NCI-H2081 (cell line): Measurements from ENCODE around the gene MRPL18.
A peak's percentile ranks its signal among the peaks of the same experiment; 100 is the strongest.
"Not testable (repeated sequence)": the region's sequence is repeated elsewhere in the genome, so short reads cannot be mapped to it uniquely, and the experiment has no call there.

Experiments used
- DNase-seq, 2 experiments: peaks; one replicate each; lab custom pipeline; 2025; lab: John Stamatoyannopoulos, UW

Gene MRPL18

GRCh38 chr6:159777240-159777904 is 12.9 kb upstream of the MRPL18 start:
- no peak for DNase-seq

- DNase-seq, result no peak
Observed at GRCh38 chr6:159778131-159778530, 12.1 kb upstream of the MRPL18 start.

- no peak for DNase-seq
Observed at GRCh38 chr6:159778542-159779103, 11.6 kb upstream of the MRPL18 start.

GRCh38 chr6:159788276-159788675 is 2.0 kb upstream of the MRPL18 start:
- no peak for DNase-seq

- no peak for DNase-seq
Observed at GRCh38 chr6:159788753-159789376, 1.4 kb upstream of the MRPL18 start.

GRCh38 chr6:159789377-159790148 is 704 bp upstream of the MRPL18 start, which contains the start of gene TCP1:
Gene TCP1, minus strand, starts transcription at chr6:159789602. Its CDS starts 134 bp downstream, at chr6:159789468.
- DNase-seq, result peak; percentile 95 to 97

GRCh38 chr6:159790956-159791598 is 810 bp downstream of the MRPL18 start:
- no peak for DNase-seq

GRCh38 chr6:159794976-159795375 is 4.7 kb downstream of the MRPL18 start:
- DNase-seq, result not testable (repeated sequence)

- no peak for DNase-seq
Observed at GRCh38 chr6:159797554-159797953, 7.3 kb downstream of the MRPL18 start.

- DNase-seq, result no peak
Observed at GRCh38 chr6:159800141-159800865, 10.0 kb downstream of the MRPL18 start, which contains the start of gene PNLDC1. Gene PNLDC1, plus strand, starts transcription at chr6:159800276. Its CDS starts 32 bp downstream, at chr6:159800308.

GRCh38 chr6:159801935-159802334 is 11.7 kb downstream of the MRPL18 start:
- DNase-seq, result no peak

- no peak for DNase-seq
Observed at GRCh38 chr6:159804504-159804903, 14.2 kb downstream of the MRPL18 start.

- DNase-seq, result no peak
Observed at GRCh38 chr6:159805440-159806020, 15.3 kb downstream of the MRPL18 start.

GRCh38 chr6:159806021-159806458 is 15.8 kb downstream of the MRPL18 start:
- no peak for DNase-seq

- DNase-seq, result no peak
Observed at GRCh38 chr6:159807150-159807858, 17.0 kb downstream of the MRPL18 start.

GRCh38 chr6:159808647-159809046 is 18.4 kb downstream of the MRPL18 start:
- DNase-seq, result no peak

GRCh38 chr6:159809149-159809548 is 18.9 kb downstream of the MRPL18 start:
- no peak for DNase-seq

- DNase-seq, result no peak
Observed at GRCh38 chr6:159813781-159814180, 23.5 kb downstream of the MRPL18 start.

- no peak for DNase-seq
Observed at GRCh38 chr6:159815410-159815809, 25.1 kb downstream of the MRPL18 start.

GRCh38 chr6:159816775-159817174 is 26.5 kb downstream of the MRPL18 start:
- not testable (repeated sequence) for DNase-seq
